SK-N-SH (cell line): Measurements from ENCODE around the gene LZTFL1.

Experiments used
- EZH2phosphoT487 ChIP-seq: fragments of 200-600 bp; sonication (generic); IDR thresholded peaks from 2 replicates; pipeline ENCODE4 v1.6.1; 2017; ENCODE audit warnings: low read depth, mixed run types, mild to moderate bottlenecking, antibody characterized with exemption, moderate library complexity, borderline replicate concordance
- MEF2A ChIP-seq: IDR thresholded peaks from 2 replicates; pipeline ENCODE4 v1.4.0; 2012; ENCODE audit warnings: low read depth, borderline replicate concordance
- RXRA ChIP-seq: IDR thresholded peaks from 2 replicates; pipeline ENCODE4 v1.4.0; 2012; ENCODE audit warnings: low read depth, mild to moderate bottlenecking, borderline replicate concordance
- SIN3A ChIP-seq: IDR thresholded peaks from 2 replicates; pipeline ENCODE4 v1.6.1; 2012; ENCODE audit warnings: low read depth, mild to moderate bottlenecking, low read length, moderate library complexity, borderline replicate concordance
- TAF1 ChIP-seq: IDR thresholded peaks from 2 replicates; pipeline ENCODE4 v1.6.1; 2012; ENCODE audit warnings: low read depth, mild to moderate bottlenecking, low read length, moderate library complexity, borderline replicate concordance
- USF2 ChIP-seq: fragments of 150-350 bp; IDR thresholded peaks from 2 replicates; pipeline ENCODE4 v1.6.1; 2017; ENCODE audit warnings: antibody characterized with exemption, low read length, low read depth, borderline replicate concordance
- TF ChIP-seq, protein P1 (sequence below): fragments of 200-600 bp; sonication (generic); IDR thresholded peaks from 2 replicates; pipeline ENCODE4 v1.6.1; 2017; ENCODE audit warnings: antibody characterized with exemption, mild to moderate bottlenecking, moderate library complexity

DNA sequence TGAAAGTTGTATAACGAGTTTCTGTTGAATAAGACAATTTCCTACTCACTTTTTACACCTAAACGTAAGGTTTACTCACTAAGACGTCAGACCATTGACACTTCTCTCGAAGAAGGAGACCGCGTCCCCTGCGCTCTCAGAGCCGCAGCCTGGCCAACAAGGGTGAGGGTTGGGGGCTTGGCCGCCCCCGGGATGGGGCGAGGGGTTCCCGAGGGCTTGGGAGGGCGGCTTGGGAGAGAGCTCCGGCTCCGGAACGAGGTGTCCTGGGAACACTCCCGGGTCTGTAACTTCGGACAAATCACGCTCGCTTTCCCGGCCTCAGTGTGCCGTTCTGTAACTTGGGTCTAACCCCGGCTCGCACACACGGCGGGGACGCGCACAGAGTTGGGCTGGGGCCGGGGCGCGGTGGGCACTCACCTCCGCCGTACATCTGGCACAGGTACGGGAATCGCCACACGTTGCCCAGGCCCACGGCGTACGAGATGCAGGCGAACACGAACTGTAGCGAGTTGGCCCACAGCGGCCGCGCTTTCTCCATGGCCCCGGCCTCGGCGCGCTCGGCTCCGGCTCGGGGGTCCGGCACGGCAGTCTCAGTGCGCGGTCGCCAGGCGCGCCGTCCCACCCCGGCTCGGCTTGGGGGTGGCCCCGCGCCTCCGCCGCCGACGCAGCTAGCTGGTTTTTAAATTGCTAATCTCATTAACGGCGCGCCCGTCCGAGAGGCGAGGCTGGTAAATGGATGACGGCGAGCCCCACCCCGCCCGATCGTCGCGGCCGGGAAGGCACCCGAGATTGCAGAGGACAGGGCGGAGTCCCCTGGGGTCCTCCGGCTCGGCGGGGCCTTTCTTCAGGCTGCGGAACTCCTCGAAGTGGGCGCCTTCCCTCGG is 45.8 kb downstream of the LZTFL1 start, which contains the start of gene SLC6A20:
- TF ChIP-seq, protein P1, sequence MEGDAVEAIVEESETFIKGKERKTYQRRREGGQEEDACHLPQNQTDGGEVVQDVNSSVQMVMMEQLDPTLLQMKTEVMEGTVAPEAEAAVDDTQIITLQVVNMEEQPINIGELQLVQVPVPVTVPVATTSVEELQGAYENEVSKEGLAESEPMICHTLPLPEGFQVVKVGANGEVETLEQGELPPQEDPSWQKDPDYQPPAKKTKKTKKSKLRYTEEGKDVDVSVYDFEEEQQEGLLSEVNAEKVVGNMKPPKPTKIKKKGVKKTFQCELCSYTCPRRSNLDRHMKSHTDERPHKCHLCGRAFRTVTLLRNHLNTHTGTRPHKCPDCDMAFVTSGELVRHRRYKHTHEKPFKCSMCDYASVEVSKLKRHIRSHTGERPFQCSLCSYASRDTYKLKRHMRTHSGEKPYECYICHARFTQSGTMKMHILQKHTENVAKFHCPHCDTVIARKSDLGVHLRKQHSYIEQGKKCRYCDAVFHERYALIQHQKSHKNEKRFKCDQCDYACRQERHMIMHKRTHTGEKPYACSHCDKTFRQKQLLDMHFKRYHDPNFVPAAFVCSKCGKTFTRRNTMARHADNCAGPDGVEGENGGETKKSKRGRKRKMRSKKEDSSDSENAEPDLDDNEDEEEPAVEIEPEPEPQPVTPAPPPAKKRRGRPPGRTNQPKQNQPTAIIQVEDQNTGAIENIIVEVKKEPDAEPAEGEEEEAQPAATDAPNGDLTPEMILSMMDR: no peak
- TF ChIP-seq MEF2A: no peak
- TF ChIP-seq SIN3A: no peak
- no peak for TF ChIP-seq USF2
- no peak for TF ChIP-seq EZH2phosphoT487
- TF ChIP-seq TAF1: no peak
- no peak for TF ChIP-seq RXRA
